ENCODE results near the gene PDX1. TPM values are rescaled to one million over a fixed set of nuclear protein-coding genes. Genes with fewer than 3 reads are reported as not detected.

PDX1 gene
- total RNA-seq, 1 donor from 2014 or later, result not detected

- POLR2A ChIA-PET, result interaction anchor here (0.6 kb wide), 1 partner anchor 114 kb away, joined by 3 read pairs; no protein-coding TSS in a partner anchor
- Mint-ChIP-seq H3K4me1 (peaks cover 44% of the 10 kb centered on the region), H3K27me3 (peaks cover 71% of the 10 kb centered on the region), H3K36me3 (ENCODE audit: low read depth) (no peaks in the 10 kb centered on the region), H3K9me3 (no peaks in the 10 kb centered on the region), H3K27ac (no peak overlapping the region), H3K4me3 (no peak overlapping the region)
- DNase-seq (no peak), ATAC-seq (ENCODE audit: low read depth) (no peak)
- intact Hi-C loops (cut with micrococcal nuclease), result no loop called here
- TF ChIP-seq CTCF (IDR thresholded peaks at IDR 0.05), result no peak
- CTCF ChIA-PET, result no interaction called here
Measured at GRCh38 chr13:27922883-27923612, 3.2 kb downstream of the PDX1 start.

- no peak for TF ChIP-seq CTCF (IDR thresholded peaks at IDR 0.05)
- Mint-ChIP-seq H3K27ac (peak overlapping the region; percentile 71), H3K9me3 (no peaks in the 10 kb centered on the region), H3K4me1 (peaks cover 39% of the 10 kb centered on the region), H3K36me3 (ENCODE audit: low read depth) (no peaks in the 10 kb centered on the region), H3K4me3 (no peak overlapping the region), H3K27me3 (peaks cover 70% of the 10 kb centered on the region)
- DNase-seq, result no peak
- ChIA-PET CTCF (interaction anchor here (1.3 kb wide), 1 partner anchor 30 kb away, joined by 6 read pairs; no protein-coding TSS in a partner anchor), POLR2A (interaction anchor here (0.6 kb wide), 1 partner anchor 114 kb away, joined by 3 read pairs; no protein-coding TSS in a partner anchor)
- no peak for ATAC-seq (ENCODE audit: low read depth)
- intact Hi-C loops (cut with micrococcal nuclease), result loop anchor here (2.0 kb wide), 2 partner anchors 55 to 131 kb away; partner anchors contain the start of gene GSX1
Measured at GRCh38 chr13:27923794-27924528, 4.2 kb downstream of the PDX1 start.

GRCh38 chr13:27924529-27925141 is 4.8 kb downstream of the PDX1 start:
- H3K4me1 Mint-ChIP-seq, result peaks cover 36% of the 10 kb centered on the region
- no peak for ATAC-seq (ENCODE audit: low read depth)
- no peak for TF ChIP-seq CTCF (IDR thresholded peaks at IDR 0.05)

GRCh38 chr13:27925220-27925991 is 5.6 kb downstream of the PDX1 start:
- CTCF ChIA-PET, result no interaction called here

More at GRCh38 chr13:27924529-27925141, 4.8 kb downstream of the PDX1 start:
- Mint-ChIP-seq H3K27ac (no peak overlapping the region), H3K27me3 (peaks cover 70% of the 10 kb centered on the region), H3K4me3 (no peak overlapping the region), H3K9me3 (no peaks in the 10 kb centered on the region), H3K36me3 (ENCODE audit: low read depth) (no peaks in the 10 kb centered on the region)
- no peak for DNase-seq
- POLR2A ChIA-PET, result no interaction called here
- intact Hi-C loops (cut with micrococcal nuclease), result loop anchor here (2.0 kb wide), 2 partner anchors 54 to 132 kb away; partner anchors contain the start of gene GSX1
- CTCF ChIA-PET, result interaction anchor here (1.3 kb wide), 1 partner anchor 29 kb away, joined by 6 read pairs; no protein-coding TSS in a partner anchor

More at GRCh38 chr13:27925220-27925991, 5.6 kb downstream of the PDX1 start:
- Mint-ChIP-seq H3K36me3 (ENCODE audit: low read depth) (no peaks in the 10 kb centered on the region), H3K27me3 (peaks cover 76% of the 10 kb centered on the region), H3K27ac (no peak overlapping the region), H3K9me3 (no peaks in the 10 kb centered on the region), H3K4me1 (peaks cover 35% of the 10 kb centered on the region), H3K4me3 (no peak overlapping the region)
- no peak for TF ChIP-seq CTCF (IDR thresholded peaks at IDR 0.05)
- ATAC-seq (ENCODE audit: low read depth), result no peak
- DNase-seq, result no peak
- intact Hi-C loops (cut with micrococcal nuclease), result loop anchor here (2.0 kb wide), 2 partner anchors 53 to 133 kb away; partner anchors contain the start of gene GSX1
- POLR2A ChIA-PET, result no interaction called here

All from activated B cell treated with CpG ODN at 0.5 μM for 24 hours (primary cell).